HCT116 (cell line): ENCODE data around the gene NUDT8. TPM values are rescaled to one million over a fixed set of nuclear protein-coding genes. Genes with fewer than 3 reads are reported as not detected.

Experiments
- ATAC-seq: fragments of 200-7000 bp; cut with Tn5 transposase; 2 replicates; pipeline ENCODE4 v1.9.1; 2020; ENCODE audit warnings: mild to moderate bottlenecking, moderate library complexity
- BruUV-seq: library from RNA; stranded (reverse); fragments of 400-500 nt; replicated peaks from 2 replicates; lab custom pipeline; 2021; lab: Mats Ljungman, UMichigan
- CTCF ChIA-PET: fragments of 300-600 bp; sonication (Branson Sonifier 250); formaldehyde crosslinking; loops from one replicate; lab custom pipeline; 2021; ENCODE audit warnings: antibody characterized with exemption; lab: Charles Lee
- POLR2A ChIA-PET: fragments of 300-600, 350-600 bp; sonication (Branson Sonifier 250); formaldehyde crosslinking; loops from one replicate; lab custom pipeline; 2021; ENCODE audit warnings: antibody characterized with exemption; lab: Charles Lee
- RAD21 ChIA-PET, 2 experiments: fragments of 300-600 bp; sonication (Branson Sonifier 250); formaldehyde crosslinking; loops; one replicate each; lab custom pipeline; 2023; ENCODE audit warnings: low total read pairs in 2 of 2; ENCODE audit not compliant: uncharacterized antibody in 2 of 2, unreplicated experiment in 2 of 2, low non-redundant PET in 1 of 2; lab: Charles Lee
- DNase-seq: peaks from one replicate; pipeline ENCODE4 v3.0.0-alpha.2; 2010; ENCODE audit warnings: low read depth, low spot score
- H2AFZ ChIP-seq: fragments of 200-600 bp; shearing (Covaris generic), sonication (generic); 2 replicates; pipeline ENCODE4 v1.6.1; 2017; ENCODE audit warnings: low read depth, mixed run types, mixed read lengths, antibody characterized with exemption, low read length; ENCODE audit not compliant: poor library complexity, severe bottlenecking
- H3K27ac ChIP-seq: 2 replicates; pipeline ENCODE4 v1.5.1; 2012; ENCODE audit warnings: low read depth, low read length
- H3K27me3 ChIP-seq: fragments of 200-600 bp; sonication (generic); 2 replicates; pipeline ENCODE4 v1.6.1; 2016; ENCODE audit warnings: mixed run types, low read length, mixed read lengths; ENCODE audit not compliant: insufficient read depth
- H3K36me3 ChIP-seq, 2 experiments: fragments of 200-500 bp in 1 of 2; fragments of 200-600 bp in 1 of 2; sonication (Bioruptor generic) in 1 of 2; sonication (generic) in 1 of 2; 2 replicates each; pipeline versions ENCODE4 v1.5.1 to v1.6.1; 2014 to 2016; ENCODE audit warnings: low read length in 2 of 2, inconsistent platforms in 1 of 2, mixed read lengths in 1 of 2, mixed run types in 1 of 2; ENCODE audit not compliant: insufficient read depth in 2 of 2, control insufficient read depth in 1 of 2
- H3K4me1 ChIP-seq, 2 experiments: fragments of 200-600 bp in 1 of 2; sonication (generic) in 1 of 2; 2 replicates each; pipeline versions ENCODE4 v1.5.1 to v1.6.1; 2012 to 2017; ENCODE audit warnings: low read length in 2 of 2, inconsistent platforms in 1 of 2, mild to moderate bottlenecking in 1 of 2, mixed read lengths in 1 of 2, mixed run types in 1 of 2, moderate library complexity in 1 of 2; ENCODE audit not compliant: insufficient read depth in 2 of 2, control insufficient read depth in 1 of 2
- H3K4me2 ChIP-seq: fragments of 200-600 bp; sonication (generic); 2 replicates; pipeline ENCODE4 v1.6.1; 2017; ENCODE audit warnings: mixed run types, low read length, mixed read lengths
- H3K4me3 ChIP-seq, 2 experiments: fragments of 200-600 bp in 1 of 2; sonication (generic) in 1 of 2; replicated peaks in 1 of 2; 2 replicates each; pipeline ENCODE4 v1.5.1; 2011 to 2016; ENCODE audit warnings: low read length in 2 of 2, control low read depth in 1 of 2, low read depth in 1 of 2, mild to moderate bottlenecking in 1 of 2, mixed read lengths in 1 of 2, mixed run types in 1 of 2
- H3K79me2 ChIP-seq: fragments of 200-600 bp; sonication (generic); 2 replicates; pipeline ENCODE4 v1.6.1; 2017; ENCODE audit warnings: mild to moderate bottlenecking, mixed run types, low read length, moderate library complexity, mixed read lengths; ENCODE audit not compliant: insufficient read depth
- H3K9ac ChIP-seq: fragments of 200-600 bp; sonication (generic); 2 replicates; pipeline ENCODE4 v1.6.1; 2016; ENCODE audit warnings: low read length, mixed read lengths
- H3K9me2 ChIP-seq: fragments of 200-600 bp; sonication (generic), shearing (Covaris generic); 2 replicates; pipeline ENCODE4 v1.6.1; 2017; ENCODE audit warnings: mixed run types, mild to moderate bottlenecking, moderate library complexity; ENCODE audit not compliant: insufficient read depth
- H3K9me3 ChIP-seq, 2 experiments: fragments of 200-500 bp in 1 of 2; fragments of 200-600 bp in 1 of 2; sonication (Bioruptor generic) in 1 of 2; sonication (generic) in 1 of 2; 2 replicates each; pipeline ENCODE4 v1.6.1; 2014 to 2017; ENCODE audit warnings: low read length in 2 of 2, mixed read lengths in 2 of 2, inconsistent platforms in 1 of 2, low read depth in 1 of 2, mild to moderate bottlenecking in 1 of 2, mixed run types in 1 of 2, moderate library complexity in 1 of 2; ENCODE audit not compliant: control insufficient read depth in 1 of 2, insufficient read depth in 1 of 2
- H4K20me1 ChIP-seq: fragments of 200-600 bp; sonication (generic), shearing (Covaris generic); 2 replicates; pipeline ENCODE4 v1.6.1; 2017; ENCODE audit warnings: mixed run types, mild to moderate bottlenecking, moderate library complexity; ENCODE audit not compliant: insufficient read depth
- CBX3 ChIP-seq: IDR thresholded peaks from 2 replicates; pipeline ENCODE4 v1.6.1; 2012; ENCODE audit warnings: low read depth
- EGR1 ChIP-seq: IDR thresholded peaks from 2 replicates; pipeline ENCODE4 v1.6.1; 2012; ENCODE audit warnings: low read depth
- ELF1 ChIP-seq: IDR thresholded peaks from 2 replicates; pipeline ENCODE4 v1.6.1; 2012; ENCODE audit warnings: low read depth, borderline replicate concordance
- EZH2 ChIP-seq: fragments of 200-600 bp; sonication (generic); IDR thresholded peaks from 2 replicates; pipeline ENCODE4 v1.6.1; 2017; ENCODE audit warnings: antibody characterized with exemption, mixed run types
- FOSL1 ChIP-seq: IDR thresholded peaks from 2 replicates; pipeline ENCODE4 v1.6.1; 2012; ENCODE audit warnings: low read depth
- JUND ChIP-seq: IDR thresholded peaks from 2 replicates; pipeline ENCODE4 v1.6.1; 2012
- MAX ChIP-seq: IDR thresholded peaks from 2 replicates; pipeline ENCODE4 v1.6.1; 2012
- POLR2AphosphoS5 ChIP-seq: IDR thresholded peaks from 2 replicates; pipeline ENCODE4 v1.6.1; 2011; ENCODE audit warnings: mild to moderate bottlenecking, low read depth, low read length, moderate library complexity
- RAD21 ChIP-seq: IDR thresholded peaks from 2 replicates; pipeline ENCODE4 v1.6.1; 2012; ENCODE audit warnings: low read depth, mild to moderate bottlenecking
- REST ChIP-seq: IDR thresholded peaks from 2 replicates; pipeline ENCODE4 v1.6.1; 2012; ENCODE audit warnings: low read depth
- SIN3A ChIP-seq: IDR thresholded peaks from 2 replicates; pipeline ENCODE4 v1.6.1; 2012; ENCODE audit warnings: low read depth
- SP1 ChIP-seq: IDR thresholded peaks from 2 replicates; pipeline ENCODE4 v1.6.1; 2012; ENCODE audit warnings: low read depth
- SRF ChIP-seq: IDR thresholded peaks from 2 replicates; pipeline ENCODE4 v1.6.1; 2012; ENCODE audit warnings: low read depth
- YY1 ChIP-seq: IDR thresholded peaks from 2 replicates; pipeline ENCODE4 v1.6.1; 2011; ENCODE audit warnings: low read length, low read depth, moderate library complexity, mild to moderate bottlenecking; ENCODE audit not compliant: insufficient replicate concordance; ENCODE audit errors: extremely low read depth
- ZBTB33 ChIP-seq: IDR thresholded peaks from 2 replicates; pipeline ENCODE4 v1.6.1; 2011; ENCODE audit warnings: mild to moderate bottlenecking, low read length, moderate library complexity; ENCODE audit not compliant: insufficient replicate concordance; ENCODE audit errors: extremely low read depth
- ZFX ChIP-seq: fragments of 450-650 bp; IDR thresholded peaks from 2 replicates; pipeline ENCODE4 v1.6.1; 2017
- ZNF274 ChIP-seq: fragments of 200-500 bp; sonication (Bioruptor generic); IDR thresholded peaks from 2 replicates; pipeline ENCODE4 v1.6.1; 2014; ENCODE audit warnings: mild to moderate bottlenecking, low read depth, low read length, inconsistent platforms
- intact Hi-C: fragments of 100-400 bp; cut with micrococcal nuclease; formaldehyde crosslinking; loops from 2 replicates; pipeline ENCODE4 v1.10.0; 2022
- total RNA-seq: library from RNA; stranded (reverse); gene quantifications from one replicate; pipeline ENCODE4 v1.2.1, GENCODE V29; 2021; ENCODE audit not compliant: unreplicated experiment
- TF ChIP-seq, protein P1 (sequence below), 3 experiments: fragments of 200-600 bp in 1 of 3; sonication (generic) in 1 of 3; IDR thresholded peaks in 2 of 3; conservative IDR thresholded peaks in 1 of 3; 2 replicates each; pipeline ENCODE4 v1.5.1; 2012 to 2017; ENCODE audit warnings: low read depth in 2 of 3, low read length in 2 of 3, antibody characterized with exemption in 1 of 3, borderline replicate concordance in 1 of 3, control low read depth in 1 of 3, mild to moderate bottlenecking in 1 of 3, mixed read lengths in 1 of 3, mixed run types in 1 of 3, moderate library complexity in 1 of 3; ENCODE audit not compliant: insufficient read depth in 1 of 3
- TF ChIP-seq, protein P2 (sequence below): IDR thresholded peaks from 2 replicates; pipeline ENCODE4 v1.6.1; 2012

Gene NUDT8
- total RNA-seq, 1 experiment from 2014 or later, result 18.7 TPM

GRCh38 chr11:67592880-67593564, 36.7 kb downstream of the NUDT8 start:
- Histone ChIP-seq H3K4me3 (no peak overlapping the region), H3K27me3 (no peaks in the 10 kb centered on the region), H3K9ac (no peak overlapping the region), H3K4me1 (no peaks in the 10 kb centered on the region), H4K20me1 (no peaks in the 10 kb centered on the region), H3K79me2 (no peaks in the 10 kb centered on the region), H3K36me3 (no peaks in the 10 kb centered on the region; a peak in 1 of 4 replicates), H3K9me2 (no peaks in the 10 kb centered on the region), H2AFZ (no peak overlapping the region), H3K4me2 (no peak overlapping the region), H3K9me3 (no peaks in the 10 kb centered on the region), H3K27ac (no peak overlapping the region)
- DNase-seq, result no peak
- TF ChIP-seq POLR2AphosphoS5 (no peak), SRF (no peak), EZH2 (no peak), ZBTB33 (no peak), SP1 (no peak), ZFX (no peak), CBX3 (no peak), ELF1 (no peak), EGR1 (no peak), REST (no peak), FOSL1 (no peak), SIN3A (no peak), YY1 (no peak), MAX (no peak), JUND (no peak), RAD21 (no peak), ZNF274 (no peak)
- TF ChIP-seq, protein P1, sequence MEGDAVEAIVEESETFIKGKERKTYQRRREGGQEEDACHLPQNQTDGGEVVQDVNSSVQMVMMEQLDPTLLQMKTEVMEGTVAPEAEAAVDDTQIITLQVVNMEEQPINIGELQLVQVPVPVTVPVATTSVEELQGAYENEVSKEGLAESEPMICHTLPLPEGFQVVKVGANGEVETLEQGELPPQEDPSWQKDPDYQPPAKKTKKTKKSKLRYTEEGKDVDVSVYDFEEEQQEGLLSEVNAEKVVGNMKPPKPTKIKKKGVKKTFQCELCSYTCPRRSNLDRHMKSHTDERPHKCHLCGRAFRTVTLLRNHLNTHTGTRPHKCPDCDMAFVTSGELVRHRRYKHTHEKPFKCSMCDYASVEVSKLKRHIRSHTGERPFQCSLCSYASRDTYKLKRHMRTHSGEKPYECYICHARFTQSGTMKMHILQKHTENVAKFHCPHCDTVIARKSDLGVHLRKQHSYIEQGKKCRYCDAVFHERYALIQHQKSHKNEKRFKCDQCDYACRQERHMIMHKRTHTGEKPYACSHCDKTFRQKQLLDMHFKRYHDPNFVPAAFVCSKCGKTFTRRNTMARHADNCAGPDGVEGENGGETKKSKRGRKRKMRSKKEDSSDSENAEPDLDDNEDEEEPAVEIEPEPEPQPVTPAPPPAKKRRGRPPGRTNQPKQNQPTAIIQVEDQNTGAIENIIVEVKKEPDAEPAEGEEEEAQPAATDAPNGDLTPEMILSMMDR (IDR thresholded peaks at IDR 0.05 in 2 of 3, conservative IDR thresholded peaks at IDR 0.05 in 1 of 3; ENCODE audit: borderline replicate concordance in 1 of 3, insufficient read depth in 1 of 3, low read depth in 2 of 3, low read length in 2 of 3), result no peak
- TF ChIP-seq, protein P2, sequence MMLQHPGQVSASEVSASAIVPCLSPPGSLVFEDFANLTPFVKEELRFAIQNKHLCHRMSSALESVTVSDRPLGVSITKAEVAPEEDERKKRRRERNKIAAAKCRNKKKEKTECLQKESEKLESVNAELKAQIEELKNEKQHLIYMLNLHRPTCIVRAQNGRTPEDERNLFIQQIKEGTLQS, result no peak
- POLR2A ChIA-PET, result interaction anchor here (1.6 kb wide), 1 partner anchor 10 kb away, joined by 5 read pairs; the partner anchor contains the start of gene GSTP1
- CTCF ChIA-PET, result interaction anchor here (1.3 kb wide), 1 partner anchor 9 kb away, joined by 6 read pairs; the partner anchor contains the start of gene GSTP1
- no peak for ATAC-seq
- RAD21 ChIA-PET, result no interaction called here
- intact Hi-C loops, result no loop called here
- BruUV-seq, result no TSS peak
